HepG2 (cell line): ENCODE results near the gene JAG1. TPM values are rescaled to one million over a fixed set of nuclear protein-coding genes. Genes with fewer than 3 reads are reported as not detected.

Experiments
- CHD2 ChIP-seq: IDR thresholded peaks from 2 replicates; pipeline ENCODE4 v1.6.1; 2011; ENCODE audit warnings: low read depth, low read length, improper control_type of control experiment
- ELF1 ChIP-seq: sonication (generic); formaldehyde crosslinking; IDR thresholded peaks from 2 replicates; pipeline ENCODE4 v1.4.0; 2020; ENCODE audit warnings: missing genetic modification reagents
- GATAD1 ChIP-seq: IDR thresholded peaks from 2 replicates; pipeline ENCODE4 v1.6.1; 2016; ENCODE audit warnings: missing genetic modification reagents, missing compliant biosample characterization
- HMG20A ChIP-seq: IDR thresholded peaks from 2 replicates; pipeline ENCODE4 v1.6.1; 2016; ENCODE audit warnings: borderline replicate concordance
- JARID2 ChIP-seq: sonication (generic); formaldehyde crosslinking; IDR thresholded peaks from 2 replicates; pipeline ENCODE4 v1.8.1; 2023; ENCODE audit warnings: missing genetic modification reagents, inconsistent platforms; ENCODE audit not compliant: insufficient replicate concordance
- KAT2B ChIP-seq: fragments of 150-350 bp; IDR thresholded peaks from 2 replicates; pipeline ENCODE4 v1.6.1; 2014; ENCODE audit warnings: low read depth, low read length, borderline replicate concordance
- NAIF1 ChIP-seq: sonication (generic); formaldehyde crosslinking; IDR thresholded peaks from 2 replicates; pipeline ENCODE4 v1.5.0; 2020; ENCODE audit warnings: mild to moderate bottlenecking, missing genetic modification reagents, borderline replicate concordance
- NR2C2 ChIP-seq: sonication (generic); formaldehyde crosslinking; IDR thresholded peaks from 2 replicates; pipeline ENCODE4 v1.4.0; 2020; ENCODE audit warnings: missing genetic modification reagents, mild to moderate bottlenecking, moderate library complexity, borderline replicate concordance
- SP4 ChIP-seq: sonication (generic); formaldehyde crosslinking; IDR thresholded peaks from 2 replicates; pipeline ENCODE4 v1.8.1; 2023; ENCODE audit warnings: mild to moderate bottlenecking, missing genetic modification reagents
- TGIF2 ChIP-seq: IDR thresholded peaks from 2 replicates; pipeline ENCODE4 v1.6.1; 2016; ENCODE audit warnings: control low read depth, missing compliant biosample characterization
- ZBTB1 ChIP-seq: sonication (generic); formaldehyde crosslinking; IDR thresholded peaks from 2 replicates; pipeline ENCODE4 v1.4.0; 2020; ENCODE audit warnings: missing genetic modification reagents, borderline replicate concordance
- ZBTB21 ChIP-seq: sonication (generic); formaldehyde crosslinking; IDR thresholded peaks from 2 replicates; pipeline ENCODE4 v1.4.0; 2020; ENCODE audit warnings: missing genetic modification reagents
- ZBTB3 ChIP-seq: sonication (generic); formaldehyde crosslinking; IDR thresholded peaks from 2 replicates; pipeline ENCODE4 v1.4.0; 2020; ENCODE audit warnings: low read depth, mild to moderate bottlenecking, moderate library complexity, missing genetic modification reagents, borderline replicate concordance
- ZNF280D ChIP-seq: sonication (generic); formaldehyde crosslinking; IDR thresholded peaks from 2 replicates; pipeline ENCODE4 v1.5.1; 2020; ENCODE audit warnings: mild to moderate bottlenecking, missing genetic modification reagents
- ZNF510 ChIP-seq: sonication (generic); formaldehyde crosslinking; IDR thresholded peaks from 2 replicates; pipeline ENCODE4 v1.4.0; 2020; ENCODE audit warnings: low read depth, mild to moderate bottlenecking, missing genetic modification reagents
- ZNF552 ChIP-seq: sonication (generic); formaldehyde crosslinking; IDR thresholded peaks from 2 replicates; pipeline ENCODE4 v1.9.0; 2022; ENCODE audit warnings: missing genetic modification reagents, mild to moderate bottlenecking, borderline replicate concordance
- ZNF556 ChIP-seq: sonication (generic); formaldehyde crosslinking; IDR thresholded peaks from 2 replicates; pipeline ENCODE4 v1.4.0; 2020; ENCODE audit warnings: mild to moderate bottlenecking, missing genetic modification reagents, borderline replicate concordance
- ZNF839 ChIP-seq: sonication (generic); formaldehyde crosslinking; IDR thresholded peaks from 2 replicates; pipeline ENCODE4 v1.4.0; 2020; ENCODE audit warnings: missing genetic modification reagents, mild to moderate bottlenecking, borderline replicate concordance
- ZZZ3 ChIP-seq: sonication (generic); formaldehyde crosslinking; IDR thresholded peaks from 2 replicates; pipeline ENCODE4 v1.4.0; 2020; ENCODE audit warnings: missing genetic modification reagents, mild to moderate bottlenecking, borderline replicate concordance
- polyA plus RNA-seq, 8 experiments: library from polyadenylated mRNA; depleted of rRNA in 3 of 8; stranded (reverse) in 7 of 8; unstranded in 1 of 8; fragments of >200 nt; fragmentation: Illumina TruSeq in 4 of 8; extraction: Trizol in 4 of 8; gene quantifications; 2 replicates each; pipeline versions ENCODE4 v1.2.1 to v1.2.3, GENCODE V29; 2011 to 2016; ENCODE audit warnings: low read depth in 4 of 8, missing spikeins in 1 of 8, mixed read lengths in 1 of 8; ENCODE audit not compliant: insufficient read depth in 1 of 8
- total RNA-seq, 5 experiments: library from RNA; depleted of rRNA; stranded (reverse); fragments of >200 nt; fragmentation: Illumina TruSeq; extraction: Trizol; gene quantifications; 2 replicates each; pipeline ENCODE4 v1.2.3, GENCODE V29; 2016; ENCODE audit warnings: low read depth in 1 of 5
- TF ChIP-seq, protein P1 (sequence below): sonication (generic); IDR thresholded peaks from 2 replicates; pipeline ENCODE4 v1.6.1; 2016; ENCODE audit warnings: low read depth, borderline replicate concordance
- TF ChIP-seq, protein P2 (sequence below): sonication (generic); formaldehyde crosslinking; conservative IDR thresholded peaks from 2 replicates; pipeline ENCODE4 v1.8.0; 2022; ENCODE audit warnings: mild to moderate bottlenecking, moderate library complexity, missing genetic modification reagents
- TF ChIP-seq, protein P3 (sequence below): sonication (generic); formaldehyde crosslinking; IDR thresholded peaks from 2 replicates; pipeline ENCODE4 v1.4.0; 2020; ENCODE audit warnings: missing genetic modification reagents

The JAG1 gene
- total and polyA plus RNA-seq, 2 of the 13 experiments (the other 11 are each of a cell fraction or from before 2014, with no cell fraction given) = 47.1 to 56.3 TPM

GRCh38 chr20:10674684-10675449, 1.1 kb upstream of the JAG1 start (continued):
- TF ChIP-seq, protein P1, sequence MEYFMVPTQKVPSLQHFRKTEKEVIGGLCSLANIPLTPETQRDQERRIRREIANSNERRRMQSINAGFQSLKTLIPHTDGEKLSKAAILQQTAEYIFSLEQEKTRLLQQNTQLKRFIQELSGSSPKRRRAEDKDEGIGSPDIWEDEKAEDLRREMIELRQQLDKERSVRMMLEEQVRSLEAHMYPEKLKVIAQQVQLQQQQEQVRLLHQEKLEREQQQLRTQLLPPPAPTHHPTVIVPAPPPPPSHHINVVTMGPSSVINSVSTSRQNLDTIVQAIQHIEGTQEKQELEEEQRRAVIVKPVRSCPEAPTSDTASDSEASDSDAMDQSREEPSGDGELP = peak; percentile 26; the same call in 1 of the 2 replicates
- TF ChIP-seq ZNF280D (CRISPR knock-in tag) = peak; percentile 74; the same call in 1 of the 2 replicates
- no peak; the same call in 1 of the 2 replicates for TF ChIP-seq ZZZ3 (CRISPR knock-in tag)
- 0 out of 2 replicates have a peak, but pooled peaks have one; percentile 7 for TF ChIP-seq CHD2
- peak; percentile 72 for TF ChIP-seq GATAD1 (CRISPR knock-in tag)
- TF ChIP-seq JARID2 (CRISPR knock-in tag) = peak; percentile 96
- TF ChIP-seq ZBTB3 = 0 out of 2 replicates have a peak, but pooled peaks have one; percentile 37
- TF ChIP-seq SP4 = no peak
- TF ChIP-seq, protein P2, sequence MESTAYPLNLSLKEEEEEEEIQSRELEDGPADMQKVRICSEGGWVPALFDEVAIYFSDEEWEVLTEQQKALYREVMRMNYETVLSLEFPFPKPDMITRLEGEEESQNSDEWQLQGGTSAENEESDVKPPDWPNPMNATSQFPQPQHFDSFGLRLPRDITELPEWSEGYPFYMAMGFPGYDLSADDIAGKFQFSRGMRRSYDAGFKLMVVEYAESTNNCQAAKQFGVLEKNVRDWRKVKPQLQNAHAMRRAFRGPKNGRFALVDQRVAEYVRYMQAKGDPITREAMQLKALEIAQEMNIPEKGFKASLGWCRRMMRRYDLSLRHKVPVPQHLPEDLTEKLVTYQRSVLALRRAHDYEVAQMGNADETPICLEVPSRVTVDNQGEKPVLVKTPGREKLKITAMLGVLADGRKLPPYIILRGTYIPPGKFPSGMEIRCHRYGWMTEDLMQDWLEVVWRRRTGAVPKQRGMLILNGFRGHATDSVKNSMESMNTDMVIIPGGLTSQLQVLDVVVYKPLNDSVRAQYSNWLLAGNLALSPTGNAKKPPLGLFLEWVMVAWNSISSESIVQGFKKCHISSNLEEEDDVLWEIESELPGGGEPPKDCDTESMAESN = peak; percentile 79
- TF ChIP-seq ZNF510 (CRISPR knock-in tag) = peak; percentile 77; the same call in 1 of the 2 replicates
- TF ChIP-seq HMG20A (CRISPR knock-in tag) = 0 out of 2 replicates have a peak, but pooled peaks have one; percentile 17
- TF ChIP-seq ZBTB21 (CRISPR knock-in tag) = no peak
- TF ChIP-seq ZNF556 (CRISPR knock-in tag) = peak; percentile 55; the same call in 1 of the 2 replicates
- TF ChIP-seq ZBTB1 = no peak
- 0 out of 2 replicates have a peak, but pooled peaks have one; percentile 29 for TF ChIP-seq ZNF552 (CRISPR knock-in tag)
- peak; percentile 48; the same call in 1 of the 2 replicates for TF ChIP-seq ELF1 (CRISPR knock-in tag)
- TF ChIP-seq TGIF2 (CRISPR knock-in tag) = peak; percentile 6; the same call in 1 of the 2 replicates
- peak; percentile 43; the same call in 1 of the 2 replicates for TF ChIP-seq NR2C2
- no peak for TF ChIP-seq KAT2B
- TF ChIP-seq, protein P3, sequence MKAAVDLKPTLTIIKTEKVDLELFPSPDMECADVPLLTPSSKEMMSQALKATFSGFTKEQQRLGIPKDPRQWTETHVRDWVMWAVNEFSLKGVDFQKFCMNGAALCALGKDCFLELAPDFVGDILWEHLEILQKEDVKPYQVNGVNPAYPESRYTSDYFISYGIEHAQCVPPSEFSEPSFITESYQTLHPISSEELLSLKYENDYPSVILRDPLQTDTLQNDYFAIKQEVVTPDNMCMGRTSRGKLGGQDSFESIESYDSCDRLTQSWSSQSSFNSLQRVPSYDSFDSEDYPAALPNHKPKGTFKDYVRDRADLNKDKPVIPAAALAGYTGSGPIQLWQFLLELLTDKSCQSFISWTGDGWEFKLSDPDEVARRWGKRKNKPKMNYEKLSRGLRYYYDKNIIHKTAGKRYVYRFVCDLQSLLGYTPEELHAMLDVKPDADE (CRISPR knock-in tag) = no peak
- no peak for TF ChIP-seq NAIF1
- TF ChIP-seq ZNF839 (CRISPR knock-in tag) = peak; percentile 93; the same call in 1 of the 2 replicates
